ENCODE data around the gene RANBP2. TPM values are rescaled to one million over a fixed set of nuclear protein-coding genes. Genes with fewer than 3 reads are reported as not detected.

The RANBP2 gene
- total RNA-seq, 4 donors from 2014 or later, result 24.7 to 64.5 (median 52.5) TPM

DNA sequence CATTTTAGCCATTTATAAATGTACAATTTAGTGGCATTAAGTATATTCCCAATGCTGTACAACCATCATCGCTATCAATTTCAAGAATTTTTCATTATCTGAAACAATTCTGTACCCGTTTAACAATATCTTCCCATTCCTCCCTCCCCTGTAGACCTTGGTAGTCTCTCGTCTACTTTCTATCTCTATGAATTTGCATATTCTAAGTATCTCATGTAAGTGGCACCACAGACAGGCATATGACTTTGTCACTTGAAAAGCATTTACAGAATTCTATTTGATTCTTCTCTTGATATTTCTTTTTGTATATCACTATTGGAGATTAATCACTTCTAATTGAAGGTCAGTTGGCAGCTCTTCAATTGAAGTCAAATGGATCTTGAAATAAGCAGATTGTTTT is 115.3 kb downstream of the RANBP2 start:
- DNase-seq, result no peak
- H3K4me1 ChIP-seq, result peaks cover 0 to 9% (median 0%) of the 10 kb centered on the region in 4 donors
- peaks cover 6% of the 10 kb centered on the region in 2 donors for H3K9me3 ChIP-seq
- no peak overlapping the region for H3K4me3 ChIP-seq
- WGBS, 2 donors (ENCODE audit: low coverage in 1 of 2), result 78 to 85% methylated on average over 3 of the region's 3 CpGs
- TF ChIP-seq POLR2AphosphoS5 (IDR thresholded peaks at IDR 0.05) (no peak), EP300 (IDR thresholded peaks at IDR 0.05; ENCODE audit: low read depth) (no peak), POLR2A (IDR thresholded peaks at IDR 0.05) (no peak)
- TF ChIP-seq, protein P1, sequence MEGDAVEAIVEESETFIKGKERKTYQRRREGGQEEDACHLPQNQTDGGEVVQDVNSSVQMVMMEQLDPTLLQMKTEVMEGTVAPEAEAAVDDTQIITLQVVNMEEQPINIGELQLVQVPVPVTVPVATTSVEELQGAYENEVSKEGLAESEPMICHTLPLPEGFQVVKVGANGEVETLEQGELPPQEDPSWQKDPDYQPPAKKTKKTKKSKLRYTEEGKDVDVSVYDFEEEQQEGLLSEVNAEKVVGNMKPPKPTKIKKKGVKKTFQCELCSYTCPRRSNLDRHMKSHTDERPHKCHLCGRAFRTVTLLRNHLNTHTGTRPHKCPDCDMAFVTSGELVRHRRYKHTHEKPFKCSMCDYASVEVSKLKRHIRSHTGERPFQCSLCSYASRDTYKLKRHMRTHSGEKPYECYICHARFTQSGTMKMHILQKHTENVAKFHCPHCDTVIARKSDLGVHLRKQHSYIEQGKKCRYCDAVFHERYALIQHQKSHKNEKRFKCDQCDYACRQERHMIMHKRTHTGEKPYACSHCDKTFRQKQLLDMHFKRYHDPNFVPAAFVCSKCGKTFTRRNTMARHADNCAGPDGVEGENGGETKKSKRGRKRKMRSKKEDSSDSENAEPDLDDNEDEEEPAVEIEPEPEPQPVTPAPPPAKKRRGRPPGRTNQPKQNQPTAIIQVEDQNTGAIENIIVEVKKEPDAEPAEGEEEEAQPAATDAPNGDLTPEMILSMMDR (IDR thresholded peaks at IDR 0.05), result no peak
- H3K27ac ChIP-seq, result no peak overlapping the region
- no peaks in the 10 kb centered on the region for H3K27me3 ChIP-seq
- H3K36me3 ChIP-seq, result no peaks in the 10 kb centered on the region
- intact Hi-C loops (cut with DNase I; ENCODE audit: low total_unique reads) (no loop called here), in situ Hi-C loops (cut with MboI; ENCODE audit: low pct_ligation_motif_present in 1 of 4, low pct_unique_long_range_greater_than_20kb in 1 of 4, low sequenced_read_pairs in 3 of 4) (no loop called here)

DNA sequence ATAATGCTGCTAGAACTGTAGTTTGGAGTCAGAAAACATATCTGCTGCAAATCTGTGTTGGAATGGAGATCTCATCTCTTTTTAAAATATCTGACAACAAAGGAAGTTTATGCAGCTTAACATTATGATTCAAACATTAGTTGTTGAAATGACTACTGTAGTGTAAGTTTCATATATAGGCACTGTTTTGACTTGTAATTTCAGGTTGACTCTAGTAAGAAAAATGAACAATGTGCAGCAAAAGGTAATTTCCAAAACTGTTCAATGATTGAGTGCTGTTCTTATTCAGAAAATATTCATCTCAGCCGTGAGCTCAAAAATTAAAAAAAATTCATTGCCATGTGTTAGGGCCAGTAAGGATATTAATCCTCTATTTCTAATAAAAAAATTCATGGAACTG is 115.8 kb downstream of the RANBP2 start:
- in situ Hi-C loops (cut with MboI; ENCODE audit: low pct_ligation_motif_present in 1 of 4, low pct_unique_long_range_greater_than_20kb in 1 of 4, low sequenced_read_pairs in 3 of 4) (no loop called here), intact Hi-C loops (cut with DNase I; ENCODE audit: low total_unique reads) (no loop called here)
- Histone ChIP-seq H3K27me3 (no peaks in the 10 kb centered on the region), H3K36me3 (no peaks in the 10 kb centered on the region), H3K4me3 (no peak overlapping the region), H3K27ac (no peak overlapping the region), H3K4me1 (peaks cover 0 to 9% (median 0%) of the 10 kb centered on the region in 4 donors), H3K9me3 (peaks cover 6 to 9% of the 10 kb centered on the region in 2 donors)
- 83 to 100% methylated on average over 1 of the region's 1 CpG for WGBS, 2 donors (ENCODE audit: low coverage in 1 of 2)
- TF ChIP-seq, protein P1 (IDR thresholded peaks at IDR 0.05), result no peak
- TF ChIP-seq EP300 (IDR thresholded peaks at IDR 0.05; ENCODE audit: low read depth) (no peak), POLR2AphosphoS5 (IDR thresholded peaks at IDR 0.05) (no peak), POLR2A (IDR thresholded peaks at IDR 0.05) (no peak)
- DNase-seq, result no peak

Small RNA genes within 50 kb of the gene (small RNA-seq; reads per million reads assigned to genes)
- 0 reads per million in 4 donors for gene AC010095.1

Other genes starting within 250 kb of the RANBP2 start
- 10 to 100 TPM in 3 of 4 donors, 1 to 10 TPM in 1; 4.5 to 41.0 (median 24.1) TPM for gene LIMS1, start 185.0 kb upstream of the RANBP2 start, total RNA-seq
- 1 to 10 TPM in 3 of 4 donors, not detected in 1; 3.7 to 5.5 (median 4.4) TPM for gene CCDC138, start 67.3 kb downstream of the RANBP2 start, total RNA-seq

Data from transverse colon (tissue), 4 donors.